ENCODE results near the gene SLC25A40. TPM values are rescaled to one million over a fixed set of nuclear protein-coding genes. Genes with fewer than 3 reads are reported as not detected.

The SLC25A40 gene
- total RNA-seq: 3.0 and 3.7 TPM in 2 replicates

DNA sequence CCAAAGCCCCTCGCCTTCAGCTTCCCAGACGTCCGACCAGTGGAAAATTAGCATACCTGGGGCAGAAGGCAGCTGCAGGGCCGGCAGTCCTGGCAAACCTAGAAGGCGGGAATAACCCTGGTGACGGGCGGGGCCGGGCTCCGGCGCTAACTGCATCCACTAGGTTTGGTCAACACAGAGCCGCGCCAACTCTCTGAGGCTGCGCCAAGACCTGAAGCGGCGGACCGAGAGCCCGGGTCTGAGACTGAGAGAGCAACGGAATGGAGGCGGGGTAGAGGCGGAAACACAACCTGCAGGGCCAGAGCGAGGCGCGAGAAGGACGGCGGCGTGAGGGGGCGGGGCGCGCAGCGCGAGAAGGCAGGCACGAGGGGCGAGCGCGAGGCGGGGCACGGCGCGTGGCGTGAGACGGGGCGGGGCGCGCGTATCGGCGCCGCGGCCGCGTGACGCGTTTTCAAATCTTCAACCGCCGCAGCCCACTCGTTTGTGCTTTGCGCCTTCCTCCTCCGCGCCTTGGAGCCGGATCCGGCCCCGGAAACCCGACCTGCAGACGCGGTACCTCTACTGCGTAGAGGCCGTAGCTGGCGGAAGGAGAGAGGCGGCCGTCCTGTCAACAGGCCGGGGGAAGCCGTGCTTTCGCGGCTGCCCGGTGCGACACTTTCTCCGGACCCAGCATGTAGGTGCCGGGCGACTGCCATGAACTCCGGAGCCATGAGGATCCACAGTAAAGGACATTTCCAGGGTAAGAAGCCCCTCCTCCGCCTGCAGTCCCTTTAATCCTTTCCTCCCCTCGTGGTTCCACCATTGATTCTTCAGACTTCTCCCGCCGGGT, at the start of gene SLC25A40, which contains the start of gene DBF4:
Gene SLC25A40 (minus strand): TSS at position 321 of the 829 bp plus-strand sequence. CDS start 17,633 bp downstream, outside the sequence.
Gene DBF4 (plus strand): TSS at position 454 of the 829 bp plus-strand sequence. CDS start 240 bp downstream, at position 694.

Other genes with a start within 250 kb of the SLC25A40 start
- gene RUNDC3B, start 248.0 kb downstream of the SLC25A40 start, total RNA-seq: 0.72 and 1.0 TPM in 2 replicates
- gene DBF4, start 133 bp upstream of the SLC25A40 start, total RNA-seq: 10.3 and 15.7 TPM in 2 replicates
- gene ADAM22, start 57.9 kb upstream of the SLC25A40 start, total RNA-seq: 0.38 and 0.45 TPM in 2 replicates

Data from endothelial cell of coronary artery (primary cell).